ENCODE results near the gene JPT2. TPM values are rescaled to one million over a fixed set of nuclear protein-coding genes. Genes with fewer than 3 reads are reported as not detected.

Gene JPT2
- total RNA-seq, 2 donors from 2014 or later = 11.7 to 16.1 TPM

DNA sequence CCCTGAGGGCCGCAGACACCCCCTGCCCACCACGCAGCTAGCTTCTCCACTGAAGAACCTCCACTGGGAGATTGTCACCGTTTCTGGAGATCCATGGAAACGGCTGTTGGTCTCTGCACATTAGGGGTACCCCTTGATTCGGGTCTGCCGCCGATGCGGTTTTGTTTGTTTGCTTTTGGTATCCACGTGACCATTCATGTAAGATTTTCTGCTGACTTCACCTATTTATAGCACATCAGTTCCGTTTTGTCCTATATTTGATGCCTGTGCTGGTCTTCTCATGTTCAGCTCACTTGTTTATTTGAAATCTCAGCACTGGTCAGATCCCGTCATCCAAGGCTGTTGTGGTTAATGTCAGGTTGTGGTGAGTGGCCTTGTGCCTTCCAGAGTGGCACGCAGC is 44.8 kb upstream of the JPT2 start:
- no peaks in the 10 kb centered on the region for H3K27me3 ChIP-seq
- TF ChIP-seq, protein P1, sequence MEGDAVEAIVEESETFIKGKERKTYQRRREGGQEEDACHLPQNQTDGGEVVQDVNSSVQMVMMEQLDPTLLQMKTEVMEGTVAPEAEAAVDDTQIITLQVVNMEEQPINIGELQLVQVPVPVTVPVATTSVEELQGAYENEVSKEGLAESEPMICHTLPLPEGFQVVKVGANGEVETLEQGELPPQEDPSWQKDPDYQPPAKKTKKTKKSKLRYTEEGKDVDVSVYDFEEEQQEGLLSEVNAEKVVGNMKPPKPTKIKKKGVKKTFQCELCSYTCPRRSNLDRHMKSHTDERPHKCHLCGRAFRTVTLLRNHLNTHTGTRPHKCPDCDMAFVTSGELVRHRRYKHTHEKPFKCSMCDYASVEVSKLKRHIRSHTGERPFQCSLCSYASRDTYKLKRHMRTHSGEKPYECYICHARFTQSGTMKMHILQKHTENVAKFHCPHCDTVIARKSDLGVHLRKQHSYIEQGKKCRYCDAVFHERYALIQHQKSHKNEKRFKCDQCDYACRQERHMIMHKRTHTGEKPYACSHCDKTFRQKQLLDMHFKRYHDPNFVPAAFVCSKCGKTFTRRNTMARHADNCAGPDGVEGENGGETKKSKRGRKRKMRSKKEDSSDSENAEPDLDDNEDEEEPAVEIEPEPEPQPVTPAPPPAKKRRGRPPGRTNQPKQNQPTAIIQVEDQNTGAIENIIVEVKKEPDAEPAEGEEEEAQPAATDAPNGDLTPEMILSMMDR (IDR thresholded peaks at IDR 0.05) = no peak
- peaks cover 0 to 5% of the 10 kb centered on the region in 2 donors for H3K4me1 ChIP-seq
- no peak overlapping the region for H3K27ac ChIP-seq
- no peaks in the 10 kb centered on the region for H3K9me3 ChIP-seq
- peaks cover 38% of the 10 kb centered on the region for H3K36me3 ChIP-seq
- no peak for DNase-seq (ENCODE audit: low spot score)
- no peak overlapping the region for H3K4me3 ChIP-seq

DNA sequence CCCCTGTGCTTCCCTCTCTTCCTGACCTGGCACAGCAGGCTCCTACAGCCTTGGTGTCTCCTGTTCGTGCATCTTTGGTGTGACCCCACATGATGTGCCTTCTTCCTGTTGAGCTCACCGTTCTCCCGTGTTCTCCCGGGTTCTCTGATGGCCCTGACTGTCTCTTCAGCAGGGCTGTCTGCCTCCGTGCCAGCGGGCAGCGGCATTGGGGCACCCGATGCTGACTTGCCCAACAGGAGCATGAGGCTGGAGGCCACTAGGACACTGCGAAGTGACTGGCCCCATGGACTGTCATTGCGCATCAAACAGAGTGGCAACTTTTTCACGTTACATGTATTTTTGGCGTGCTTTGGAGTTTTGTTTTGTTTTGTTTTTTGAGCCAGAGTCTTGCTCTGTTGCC is 43.5 kb upstream of the JPT2 start:
- peaks cover 0 to 5% of the 10 kb centered on the region in 2 donors for H3K4me1 ChIP-seq
- no peak for DNase-seq (ENCODE audit: low spot score)
- H3K27ac ChIP-seq = no peak overlapping the region
- no peak overlapping the region for H3K4me3 ChIP-seq
- H3K27me3 ChIP-seq = no peaks in the 10 kb centered on the region
- TF ChIP-seq, protein P1 (IDR thresholded peaks at IDR 0.05) = no peak
- H3K36me3 ChIP-seq = peaks cover 50% of the 10 kb centered on the region
- no peaks in the 10 kb centered on the region for H3K9me3 ChIP-seq

DNA sequence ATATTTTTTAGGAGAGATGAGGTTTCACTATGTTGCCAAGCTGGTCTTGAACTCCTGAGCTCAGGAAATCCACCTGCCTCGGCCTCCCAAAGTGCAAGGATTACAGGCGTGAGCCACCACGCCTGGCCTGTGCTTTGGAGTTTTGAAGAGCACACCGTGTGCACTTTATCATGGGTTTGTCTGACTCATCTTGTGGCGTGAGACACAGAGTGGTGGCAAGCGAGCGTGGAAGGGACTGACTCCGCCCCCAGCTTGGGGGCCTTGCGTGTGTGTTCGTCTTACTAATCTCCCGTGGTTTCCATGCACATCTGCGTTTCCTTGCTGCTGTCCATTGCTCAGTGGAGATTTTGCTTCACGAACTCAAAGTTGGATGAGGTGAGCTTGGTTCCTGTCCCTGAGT is 43.0 kb upstream of the JPT2 start:
- H3K4me1 ChIP-seq = peaks cover 0 to 5% of the 10 kb centered on the region in 2 donors
- H3K9me3 ChIP-seq = no peaks in the 10 kb centered on the region
- peaks cover 55% of the 10 kb centered on the region for H3K36me3 ChIP-seq
- TF ChIP-seq, protein P1 (IDR thresholded peaks at IDR 0.05) = no peak
- H3K4me3 ChIP-seq = no peak overlapping the region
- DNase-seq (ENCODE audit: low spot score) = no peak
- H3K27me3 ChIP-seq = no peaks in the 10 kb centered on the region
- H3K27ac ChIP-seq = no peak overlapping the region

DNA sequence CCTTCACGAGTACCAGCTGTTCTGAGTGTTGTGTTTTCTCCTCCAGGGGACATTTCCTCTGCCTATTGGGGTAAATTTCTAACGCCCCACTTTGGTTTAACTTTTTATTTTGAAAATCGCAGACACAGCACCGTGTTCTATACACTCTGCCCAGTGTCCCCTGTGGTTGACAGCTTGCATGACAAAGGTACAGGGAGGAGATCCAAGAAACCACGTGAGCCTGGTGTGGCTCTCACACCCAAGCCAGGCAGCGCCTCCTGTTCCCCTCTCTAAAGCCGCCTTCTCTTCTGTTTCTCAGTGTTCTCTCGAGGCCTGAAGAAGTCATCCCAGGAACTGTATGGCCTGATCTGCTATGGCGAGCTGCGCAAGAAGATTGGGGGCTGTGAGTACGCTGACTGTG is 40.6 kb upstream of the JPT2 start:
- no peak for DNase-seq (ENCODE audit: low spot score)
- TF ChIP-seq, protein P1 (IDR thresholded peaks at IDR 0.05) = no peak
- no peaks in the 10 kb centered on the region for H3K27me3 ChIP-seq
- H3K9me3 ChIP-seq = no peaks in the 10 kb centered on the region
- peaks cover 72% of the 10 kb centered on the region for H3K36me3 ChIP-seq
- no peak overlapping the region for H3K27ac ChIP-seq
- H3K4me1 ChIP-seq = peaks cover 0 to 4% of the 10 kb centered on the region in 2 donors
- H3K4me3 ChIP-seq = no peak overlapping the region

DNA sequence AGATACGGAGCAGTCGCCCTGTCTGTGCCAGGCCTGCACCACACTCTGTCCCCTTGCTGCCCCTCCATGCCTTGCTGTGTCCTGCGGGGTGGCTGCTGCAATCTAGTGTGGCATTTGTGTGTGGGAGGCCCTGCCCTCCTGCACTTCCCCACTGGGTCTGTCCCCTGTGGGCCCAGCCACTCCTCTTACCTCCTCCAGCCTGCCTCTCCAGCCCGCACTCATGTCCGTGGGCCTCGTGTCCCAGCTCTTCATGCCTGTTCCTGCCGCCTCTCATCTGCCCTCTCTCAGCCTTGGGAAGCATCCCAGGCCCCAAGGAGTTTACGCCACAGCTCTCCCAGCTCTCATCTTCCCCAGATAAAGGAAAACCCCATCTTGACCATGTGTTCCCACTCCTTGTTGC is 39.3 kb upstream of the JPT2 start:
- DNase-seq (ENCODE audit: low spot score) = no peak
- H3K9me3 ChIP-seq = no peaks in the 10 kb centered on the region
- peaks cover 0 to 4% of the 10 kb centered on the region in 2 donors for H3K4me1 ChIP-seq
- TF ChIP-seq, protein P1 (IDR thresholded peaks at IDR 0.05) = no peak
- no peak overlapping the region for H3K27ac ChIP-seq
- H3K36me3 ChIP-seq = peaks cover 69% of the 10 kb centered on the region
- H3K4me3 ChIP-seq = no peak overlapping the region
- H3K27me3 ChIP-seq = no peaks in the 10 kb centered on the region

DNA sequence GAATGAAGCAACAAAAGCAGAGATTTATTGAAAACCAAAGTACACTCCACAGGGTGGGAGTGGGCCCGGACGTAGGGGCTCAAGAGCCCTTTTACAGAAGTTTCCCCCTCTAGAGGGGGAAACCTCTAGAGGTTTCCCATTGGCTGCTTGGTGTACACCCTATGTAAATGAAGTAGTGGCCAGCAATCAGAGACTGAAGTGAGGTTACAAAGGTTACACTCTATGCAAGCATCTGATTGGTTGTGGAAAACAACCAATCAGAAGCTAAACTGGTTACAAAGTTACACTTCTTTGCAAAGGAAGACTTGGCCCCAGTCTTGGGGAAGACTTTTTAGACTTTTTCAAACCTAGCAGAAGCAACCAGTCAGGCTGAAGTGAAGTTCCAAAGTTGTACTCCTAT is 38.8 kb upstream of the JPT2 start:
- Histone ChIP-seq H3K27ac (no peak overlapping the region), H3K4me3 (no peak overlapping the region), H3K4me1 (peaks cover 0 to 4% of the 10 kb centered on the region in 2 donors), H3K9me3 (no peaks in the 10 kb centered on the region), H3K27me3 (no peaks in the 10 kb centered on the region), H3K36me3 (peaks cover 69% of the 10 kb centered on the region)
- DNase-seq (ENCODE audit: low spot score) = no peak
- TF ChIP-seq, protein P1 (IDR thresholded peaks at IDR 0.05) = no peak
